ENCODE measurements around the gene GAB3. TPM values are rescaled to one million over a fixed set of nuclear protein-coding genes. Genes with fewer than 3 reads are reported as not detected.

Gene GAB3
- total RNA-seq, 1 experiment from 2014 or later = 0.69 TPM

GRCh38 chrX:154727871-154728270 lies 23.0 kb downstream of the GAB3 start:
- ATAC-seq (no peak), DNase-seq (ENCODE audit: low read depth, low spot score) (no peak)
- no peaks in the 10 kb centered on the region for H3K36me3 ChIP-seq (ENCODE audit: control insufficient read depth in 1 of 2, insufficient read depth in 2 of 2, low read length in 2 of 2)
- H3K27ac ChIP-seq (ENCODE audit: low read depth, low read length) = no peak overlapping the region
- H3K9ac ChIP-seq (ENCODE audit: low read length) = no peak overlapping the region
- no peak overlapping the region for H2AFZ ChIP-seq (ENCODE audit: low read depth, low read length, poor library complexity, severe bottlenecking)
- H3K4me1 ChIP-seq (ENCODE audit: control insufficient read depth in 1 of 2, insufficient read depth in 2 of 2, low read length in 2 of 2) = no peaks in the 10 kb centered on the region
- no peaks in the 10 kb centered on the region for H3K9me2 ChIP-seq (ENCODE audit: insufficient read depth)
- no peak overlapping the region for H3K4me2 ChIP-seq (ENCODE audit: low read length)
- ChIA-PET RAD21 (ENCODE audit: low non-redundant PET in 1 of 2, low total read pairs in 2 of 2, uncharacterized antibody in 2 of 2, unreplicated experiment in 2 of 2) (no interaction called here), POLR2A (no interaction called here), CTCF (no interaction called here)
- no peaks in the 10 kb centered on the region for H3K79me2 ChIP-seq (ENCODE audit: insufficient read depth, low read length)
- H4K20me1 ChIP-seq (ENCODE audit: insufficient read depth) = no peaks in the 10 kb centered on the region
- intact Hi-C loops (cut with micrococcal nuclease) = no loop called here
- H3K9me3 ChIP-seq (ENCODE audit: control insufficient read depth in 1 of 2, insufficient read depth in 1 of 2, low read depth in 1 of 2, low read length in 2 of 2) = no peaks in the 10 kb centered on the region
- H3K27me3 ChIP-seq (ENCODE audit: insufficient read depth, low read length) = no peaks in the 10 kb centered on the region
- no peak overlapping the region for H3K4me3 ChIP-seq (replicated peaks in 1 of 2; ENCODE audit: low read depth in 1 of 2, low read length in 2 of 2)
- BruUV-seq (replicated peaks) = no TSS peak
- TF ChIP-seq CTCF (IDR thresholded peaks at IDR 0.05 in 2 of 3, conservative IDR thresholded peaks at IDR 0.05 in 1 of 3; ENCODE audit: borderline replicate concordance in 1 of 3, insufficient read depth in 1 of 3, low read depth in 2 of 3, low read length in 2 of 3) (no peak), SP1 (IDR thresholded peaks at IDR 0.05; ENCODE audit: low read depth) (no peak), YY1 (IDR thresholded peaks at IDR 0.05; ENCODE audit: extremely low read depth, insufficient replicate concordance, low read depth, low read length) (no peak), POLR2A (IDR thresholded peaks at IDR 0.05; ENCODE audit: borderline replicate concordance, extremely low read depth, insufficient read depth, insufficient read length) (no peak), SIN3A (IDR thresholded peaks at IDR 0.05; ENCODE audit: low read depth) (no peak), RAD21 (IDR thresholded peaks at IDR 0.05; ENCODE audit: low read depth) (no peak), POLR2AphosphoS5 (IDR thresholded peaks at IDR 0.05; ENCODE audit: low read depth, low read length) (no peak), REST (IDR thresholded peaks at IDR 0.05; ENCODE audit: low read depth) (no peak), SRF (IDR thresholded peaks at IDR 0.05; ENCODE audit: low read depth) (no peak), ZNF274 (IDR thresholded peaks at IDR 0.05; ENCODE audit: low read depth, low read length) (no peak), JUND (IDR thresholded peaks at IDR 0.05) (no peak), ZBTB33 (IDR thresholded peaks at IDR 0.05; ENCODE audit: extremely low read depth, insufficient replicate concordance, low read length) (no peak), CEBPB (IDR thresholded peaks at IDR 0.05; ENCODE audit: low read depth) (no peak)

Measured in HCT116 (cell line).